ENCODE measurements around the gene NFATC2.

DNA sequence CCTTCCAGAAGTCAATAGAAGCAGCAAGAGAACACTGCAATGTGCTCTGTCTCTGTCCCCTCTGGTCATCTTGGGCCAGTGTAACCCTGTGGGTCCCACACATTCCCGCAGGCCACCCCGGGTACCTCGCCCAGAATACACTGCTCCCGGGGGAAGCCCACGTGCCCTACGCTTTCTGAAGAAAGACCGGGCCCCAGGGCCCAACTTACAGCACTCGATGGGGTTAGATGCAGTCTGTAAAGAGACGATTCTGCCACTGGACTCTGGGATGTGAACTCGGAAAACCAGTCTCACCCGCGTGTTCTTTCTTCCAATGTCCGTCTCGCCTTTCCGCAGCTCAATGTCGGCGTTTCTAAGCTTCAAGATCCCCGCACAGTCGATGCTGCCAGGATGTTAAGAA is 68.7 kb downstream of the NFATC2 start:
- TF ChIP-seq, protein P1, sequence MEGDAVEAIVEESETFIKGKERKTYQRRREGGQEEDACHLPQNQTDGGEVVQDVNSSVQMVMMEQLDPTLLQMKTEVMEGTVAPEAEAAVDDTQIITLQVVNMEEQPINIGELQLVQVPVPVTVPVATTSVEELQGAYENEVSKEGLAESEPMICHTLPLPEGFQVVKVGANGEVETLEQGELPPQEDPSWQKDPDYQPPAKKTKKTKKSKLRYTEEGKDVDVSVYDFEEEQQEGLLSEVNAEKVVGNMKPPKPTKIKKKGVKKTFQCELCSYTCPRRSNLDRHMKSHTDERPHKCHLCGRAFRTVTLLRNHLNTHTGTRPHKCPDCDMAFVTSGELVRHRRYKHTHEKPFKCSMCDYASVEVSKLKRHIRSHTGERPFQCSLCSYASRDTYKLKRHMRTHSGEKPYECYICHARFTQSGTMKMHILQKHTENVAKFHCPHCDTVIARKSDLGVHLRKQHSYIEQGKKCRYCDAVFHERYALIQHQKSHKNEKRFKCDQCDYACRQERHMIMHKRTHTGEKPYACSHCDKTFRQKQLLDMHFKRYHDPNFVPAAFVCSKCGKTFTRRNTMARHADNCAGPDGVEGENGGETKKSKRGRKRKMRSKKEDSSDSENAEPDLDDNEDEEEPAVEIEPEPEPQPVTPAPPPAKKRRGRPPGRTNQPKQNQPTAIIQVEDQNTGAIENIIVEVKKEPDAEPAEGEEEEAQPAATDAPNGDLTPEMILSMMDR (IDR thresholded peaks at IDR 0.05): no peak
- no peak for TF ChIP-seq POLR2AphosphoS5 (IDR thresholded peaks at IDR 0.05)
- TF ChIP-seq POLR2A (IDR thresholded peaks at IDR 0.05): no peak
